ENCODE results near the gene BEST4. TPM values are rescaled to one million over a fixed set of nuclear protein-coding genes. Genes with fewer than 3 reads are reported as not detected.
"Not testable (repeated sequence)": the region's sequence is repeated elsewhere in the genome, so short reads cannot be mapped to it uniquely, and the experiment has no call there.

Gene BEST4
- total RNA-seq, 5 donors from 2014 or later (not counting 1 experiment from before 2014, with no cell fraction given), result 0.75 to 2.4 (median 1.6) TPM

DNA sequence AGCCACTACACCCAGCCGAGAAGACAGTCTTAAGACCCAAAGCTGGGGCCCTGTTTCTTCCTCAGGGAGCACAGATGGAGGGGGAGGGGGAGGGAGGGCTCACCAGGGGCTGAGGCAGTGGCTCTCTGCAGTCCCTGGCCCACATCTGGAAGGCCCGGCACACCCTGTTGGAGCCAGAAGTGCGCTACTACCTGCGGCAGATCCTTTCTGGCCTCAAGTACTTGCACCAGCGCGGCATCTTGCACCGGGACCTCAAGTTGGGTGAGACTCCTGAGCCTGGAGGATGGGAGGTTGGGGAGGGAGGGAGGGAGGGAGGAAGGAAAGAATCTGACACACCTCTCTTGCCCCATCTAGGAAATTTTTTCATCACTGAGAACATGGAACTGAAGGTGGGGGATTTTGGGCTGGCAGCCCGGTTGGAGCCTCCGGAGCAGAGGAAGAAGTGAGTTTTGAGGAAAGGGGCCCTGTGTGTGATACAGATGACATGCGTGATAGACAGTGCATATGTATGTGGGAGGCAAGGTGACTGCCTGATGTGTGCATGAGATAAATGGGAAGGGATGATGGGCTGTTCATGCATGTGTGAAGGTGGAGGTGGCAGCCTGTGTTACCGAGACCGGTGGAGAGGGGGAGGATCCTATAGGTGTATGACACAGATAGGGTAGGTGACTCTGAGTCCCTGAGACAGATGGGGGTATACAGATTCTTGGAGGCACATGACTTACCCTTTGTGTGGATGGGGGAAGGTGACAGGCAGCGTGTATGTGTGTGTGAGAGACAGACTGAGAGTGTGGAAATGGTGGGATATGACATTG lies 13.7 kb upstream of the BEST4 start:
- Histone ChIP-seq H3K27me3 (replicated peaks in 1 of 2; ENCODE audit: control insufficient read depth in 2 of 2, extremely low read depth in 1 of 2, insufficient read depth in 2 of 2, low read length in 1 of 2) (no peaks in the 10 kb centered on the region), H3K4me1 (ENCODE audit: control insufficient read depth in 1 of 2, extremely low read depth in 1 of 2, insufficient read depth in 2 of 2, low read length in 2 of 2) (peaks cover 19 to 56% of the 10 kb centered on the region in 2 experiments), H3K36me3 (ENCODE audit: control insufficient read depth in 2 of 2, extremely low read depth in 1 of 2, insufficient read depth in 1 of 2, low read length in 1 of 2) (peaks cover 16 to 44% of the 10 kb centered on the region in 2 donors), H3K9me3 (no peaks in the 10 kb centered on the region), H3K27ac (ENCODE audit: low read length) (peak overlapping the region; percentile 63), H3K4me3 (ENCODE audit: control insufficient read depth in 1 of 2, extremely low read depth in 1 of 2, low read length in 1 of 2) (peak overlapping the region; percentile 81 to 97)
- H3K9me3 Mint-ChIP-seq, result no peaks in the 10 kb centered on the region
- ChIA-PET POLR2A (interaction anchor here (0.7 to 3.5 kb wide), 6 partner anchors 7 to 502 kb away, joined by 3 to 40 read pairs (median 13); partner anchors contain the start of gene BTBD19 (in 1 of the 2)), CTCF (interaction anchor here in 1 of 2 donors (0.6 to 1.8 kb wide), 2 partner anchors 8 to 502 kb away, joined by 5 to 17 read pairs; partner anchors contain the start of gene BTBD19)
- 15% methylated on average over 12 of the region's 13 CpGs for WGBS (ENCODE audit: insufficient coverage)
- DNase-seq (peak in 5 of 35 experiments; percentile 23 to 56 (median 37)), ATAC-seq (replicated peaks in 1 of 4) (no peak)
- no peaks in the 10 kb centered on the region for H3K27me3 Mint-ChIP-seq
- H3K4me3 Mint-ChIP-seq, result peak overlapping the region; percentile 83 to 98 (median 92)
- H3K4me1 Mint-ChIP-seq, result peaks cover 44 to 63% (median 53%) of the 10 kb centered on the region in 3 donors
- H3K36me3 Mint-ChIP-seq, result peaks cover 36% of the 10 kb centered on the region
- peak overlapping the region; percentile 93 to 97 for H3K27ac Mint-ChIP-seq

DNA sequence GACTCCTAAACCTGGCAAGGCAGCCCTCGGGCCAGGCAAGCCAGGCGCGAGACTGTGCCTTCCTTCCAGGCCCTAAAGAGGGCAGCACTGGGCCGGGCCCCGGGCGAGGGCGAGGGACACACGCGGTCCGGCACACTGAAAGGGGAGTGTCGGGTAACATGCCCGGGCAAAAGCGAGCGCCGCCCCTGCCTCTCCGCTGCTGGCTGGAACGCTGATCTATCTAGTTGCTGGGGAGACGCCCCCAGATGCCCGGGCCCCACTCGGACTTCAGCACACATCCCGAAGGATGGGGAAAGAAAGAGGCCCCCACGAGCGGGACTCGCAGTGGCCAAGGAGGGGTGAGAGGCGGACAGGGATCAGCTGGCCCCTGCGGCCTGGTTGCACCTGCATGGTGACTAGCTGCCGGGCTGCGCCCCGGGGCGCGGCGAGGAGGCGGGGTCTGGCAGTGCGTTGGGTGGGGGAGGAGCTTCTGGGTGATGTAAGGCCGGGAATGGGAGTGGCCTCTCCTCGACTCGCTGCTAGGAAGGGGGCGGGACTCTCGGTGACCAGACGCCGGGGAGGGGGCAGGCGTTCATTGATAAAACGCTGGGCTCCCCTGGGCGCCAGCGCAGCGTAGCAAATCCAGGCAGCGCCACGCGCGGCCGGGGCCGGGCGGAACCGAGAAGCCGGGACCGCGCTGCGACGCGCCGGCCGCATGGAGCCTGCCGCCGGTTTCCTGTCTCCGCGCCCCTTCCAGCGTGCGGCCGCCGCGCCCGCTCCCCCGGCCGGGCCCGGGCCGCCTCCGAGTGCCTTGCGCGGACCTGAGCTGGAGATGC lies 12.0 kb upstream of the BEST4 start, which contains the start of gene PLK3:
Gene PLK3, plus strand, starts transcription at position 608 of the 815 bp plus-strand sequence. Its CDS starts 87 bp downstream, at position 695.
- peak; percentile 97 to 99 (median 98) for DNase-seq
- CTCF ChIA-PET, result interaction anchor here in 1 of 2 donors (0.6 to 1.8 kb wide), 18 partner anchors 8 to 1228 kb away, joined by 3 to 25 read pairs (median 4); partner anchors contain the start of genes BEST4, BTBD19, EIF2B3 and RNU5D-1
- peak within 1 kb of the TSS; percentile 81 to 97 for H3K4me3 ChIP-seq (ENCODE audit: control insufficient read depth in 1 of 2, extremely low read depth in 1 of 2, low read length in 1 of 2)
- peaks cover 15 to 44% of the 10 kb centered on the region in 2 experiments for H3K4me1 ChIP-seq (ENCODE audit: control insufficient read depth in 1 of 2, extremely low read depth in 1 of 2, insufficient read depth in 2 of 2, low read length in 2 of 2)
- no peaks in the 10 kb centered on the region for H3K27me3 ChIP-seq (replicated peaks in 1 of 2; ENCODE audit: control insufficient read depth in 2 of 2, extremely low read depth in 1 of 2, insufficient read depth in 2 of 2, low read length in 1 of 2)
- Mint-ChIP-seq H3K27ac (peak within 1 kb of the TSS; percentile 99 to 100), H3K4me1 (peaks cover 36 to 54% (median 42%) of the 10 kb centered on the region in 3 donors), H3K9me3 (no peaks in the 10 kb centered on the region), H3K27me3 (no peaks in the 10 kb centered on the region), H3K36me3 (peaks cover 30% of the 10 kb centered on the region), H3K4me3 (peak within 1 kb of the TSS; percentile 83 to 98 (median 92))
- peak within 1 kb of the TSS; percentile 87 for H3K27ac ChIP-seq (ENCODE audit: low read length)
- 0% methylated on average over 71 of the region's 79 CpGs for WGBS (ENCODE audit: insufficient coverage)
- ATAC-seq (replicated peaks in 1 of 4), result peak; percentile 81 to 88 (median 86)
- no peaks in the 10 kb centered on the region for H3K9me3 ChIP-seq
- POLR2A ChIA-PET, result interaction anchor here (0.6 to 3.5 kb wide), 28 partner anchors 9 to 722 kb away, joined by 3 to 48 read pairs (median 5); partner anchors contain the start of genes BTBD19 (in 2 of the 2), EIF2B3 (in 1 of the 2), MMACHC (in 1 of the 2) and MUTYH (in 1 of the 2)
- H3K36me3 ChIP-seq (ENCODE audit: control insufficient read depth in 2 of 2, extremely low read depth in 1 of 2, insufficient read depth in 1 of 2, low read length in 1 of 2), result peaks cover 9 to 30% of the 10 kb centered on the region in 2 donors

DNA sequence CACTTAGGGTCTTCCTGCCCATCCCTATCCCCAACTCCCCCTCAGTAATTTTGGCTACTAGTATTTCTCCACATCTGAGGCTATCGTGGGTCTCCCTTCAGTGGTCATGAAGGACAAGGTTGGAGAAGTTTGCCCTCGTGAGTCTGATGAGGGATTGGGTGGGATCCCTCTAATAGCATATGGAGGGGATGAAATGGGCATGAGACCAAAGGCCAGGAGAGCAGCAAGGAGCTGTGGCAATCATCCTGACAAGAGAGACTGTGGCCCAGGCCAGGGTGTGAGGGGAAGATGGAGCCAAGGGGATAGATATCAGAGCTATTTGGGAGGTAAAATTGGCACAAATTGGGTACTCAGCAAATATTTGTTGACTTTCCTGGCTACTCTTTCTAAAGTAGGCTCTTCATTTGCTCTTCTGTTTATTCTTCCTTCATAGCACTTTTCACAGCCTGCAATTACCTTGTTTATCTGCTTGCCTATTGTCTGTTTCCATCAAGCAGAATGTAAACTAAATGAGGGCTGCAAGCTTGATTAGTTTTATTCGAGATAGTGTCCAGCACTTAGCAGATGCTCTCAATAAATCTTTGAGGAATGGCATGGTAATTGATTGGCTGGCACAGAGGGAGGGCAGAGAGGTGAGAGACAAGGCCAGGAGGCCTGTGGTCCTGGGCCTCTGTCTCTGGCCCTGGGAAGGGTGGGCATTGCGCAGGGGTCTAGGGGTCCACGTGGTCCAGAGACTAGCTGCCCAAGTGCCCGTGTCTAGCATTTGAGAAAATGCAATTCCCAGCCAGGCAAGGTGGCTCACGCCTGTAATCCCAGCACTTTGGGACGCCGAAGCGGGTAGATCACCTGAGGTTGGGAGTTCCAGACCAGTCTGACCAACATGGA lies 10.8 kb upstream of the BEST4 start:
- CTCF ChIA-PET, result no interaction called here
- POLR2A ChIA-PET, result interaction anchor here in 1 of 2 donors (0.9 to 2.7 kb wide), 2 partner anchors 10 to 20 kb away, joined by 3 to 22 read pairs; partner anchors contain the start of gene BTBD19
- Mint-ChIP-seq H3K36me3 (peaks cover 20% of the 10 kb centered on the region), H3K4me1 (peaks cover 27 to 43% (median 32%) of the 10 kb centered on the region in 3 donors), H3K9me3 (no peaks in the 10 kb centered on the region), H3K27ac (peak overlapping the region; percentile 54 to 99), H3K4me3 (peak overlapping the region in 1 of 3 donors; percentile 83), H3K27me3 (no peaks in the 10 kb centered on the region)
- Histone ChIP-seq H3K4me3 (ENCODE audit: control insufficient read depth in 1 of 2, extremely low read depth in 1 of 2, low read length in 1 of 2) (no peak overlapping the region), H3K9me3 (no peaks in the 10 kb centered on the region), H3K36me3 (ENCODE audit: control insufficient read depth in 2 of 2, extremely low read depth in 1 of 2, insufficient read depth in 1 of 2, low read length in 1 of 2) (peaks cover under 1 to 18% of the 10 kb centered on the region in 2 donors), H3K4me1 (ENCODE audit: control insufficient read depth in 1 of 2, extremely low read depth in 1 of 2, insufficient read depth in 2 of 2, low read length in 2 of 2) (peaks cover 10 to 34% of the 10 kb centered on the region in 2 experiments), H3K27me3 (replicated peaks in 1 of 2; ENCODE audit: control insufficient read depth in 2 of 2, extremely low read depth in 1 of 2, insufficient read depth in 2 of 2, low read length in 1 of 2) (no peaks in the 10 kb centered on the region), H3K27ac (ENCODE audit: low read length) (peak overlapping the region; percentile 44)
- no peak for ATAC-seq (replicated peaks in 1 of 4)
- WGBS (ENCODE audit: insufficient coverage), result 98% methylated on average over 8 of the region's 10 CpGs
- DNase-seq, result no peak

DNA sequence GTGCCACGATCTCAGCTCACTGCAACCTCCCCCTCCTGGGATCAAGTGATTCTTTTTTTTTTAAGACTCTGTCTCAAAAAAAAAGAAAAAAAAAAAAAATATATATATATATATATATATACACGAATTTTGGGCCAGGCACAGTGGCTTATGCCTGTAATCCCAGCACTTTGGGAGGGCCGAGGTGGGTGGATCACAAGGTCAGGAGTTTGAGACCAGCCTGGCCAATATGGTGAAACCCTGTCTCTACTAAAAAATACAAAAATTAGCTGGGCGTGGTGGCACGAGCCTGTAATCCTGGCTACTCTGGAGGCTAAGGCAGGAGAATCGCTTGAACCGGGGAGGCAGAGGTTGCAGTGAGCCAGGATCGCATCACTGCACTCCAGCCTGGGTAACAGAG lies 9.9 kb upstream of the BEST4 start:
- H3K4me1 Mint-ChIP-seq, result peaks cover 18 to 35% (median 23%) of the 10 kb centered on the region in 3 donors
- H3K27me3 ChIP-seq (replicated peaks in 1 of 2; ENCODE audit: control insufficient read depth in 2 of 2, extremely low read depth in 1 of 2, insufficient read depth in 2 of 2, low read length in 1 of 2); CTCF ChIA-PET; H3K9me3 Mint-ChIP-seq; H3K4me3 Mint-ChIP-seq; H3K4me3 ChIP-seq (ENCODE audit: control insufficient read depth in 1 of 2, extremely low read depth in 1 of 2, low read length in 1 of 2); H3K27ac ChIP-seq (ENCODE audit: low read length); ATAC-seq (replicated peaks in 1 of 4); H3K27me3 Mint-ChIP-seq; H3K9me3 ChIP-seq; DNase-seq: not testable (repeated sequence)
- peaks cover 14% of the 10 kb centered on the region for H3K36me3 Mint-ChIP-seq
- POLR2A ChIA-PET, result interaction anchor here in 1 of 2 donors (0.7 kb wide), 1 partner anchor 554 kb away, joined by 6 read pairs; no protein-coding TSS in a partner anchor
- H3K4me1 ChIP-seq (ENCODE audit: control insufficient read depth in 1 of 2, extremely low read depth in 1 of 2, insufficient read depth in 2 of 2, low read length in 2 of 2), result peaks cover 10 to 26% of the 10 kb centered on the region in 2 experiments
- H3K36me3 ChIP-seq (ENCODE audit: control insufficient read depth in 2 of 2, extremely low read depth in 1 of 2, insufficient read depth in 1 of 2, low read length in 1 of 2), result peaks cover 0 to 10% of the 10 kb centered on the region in 2 donors
- 97% methylated on average over 7 of the region's 8 CpGs for WGBS (ENCODE audit: insufficient coverage)
- H3K27ac Mint-ChIP-seq, result peak overlapping the region; percentile 54 to 81

DNA sequence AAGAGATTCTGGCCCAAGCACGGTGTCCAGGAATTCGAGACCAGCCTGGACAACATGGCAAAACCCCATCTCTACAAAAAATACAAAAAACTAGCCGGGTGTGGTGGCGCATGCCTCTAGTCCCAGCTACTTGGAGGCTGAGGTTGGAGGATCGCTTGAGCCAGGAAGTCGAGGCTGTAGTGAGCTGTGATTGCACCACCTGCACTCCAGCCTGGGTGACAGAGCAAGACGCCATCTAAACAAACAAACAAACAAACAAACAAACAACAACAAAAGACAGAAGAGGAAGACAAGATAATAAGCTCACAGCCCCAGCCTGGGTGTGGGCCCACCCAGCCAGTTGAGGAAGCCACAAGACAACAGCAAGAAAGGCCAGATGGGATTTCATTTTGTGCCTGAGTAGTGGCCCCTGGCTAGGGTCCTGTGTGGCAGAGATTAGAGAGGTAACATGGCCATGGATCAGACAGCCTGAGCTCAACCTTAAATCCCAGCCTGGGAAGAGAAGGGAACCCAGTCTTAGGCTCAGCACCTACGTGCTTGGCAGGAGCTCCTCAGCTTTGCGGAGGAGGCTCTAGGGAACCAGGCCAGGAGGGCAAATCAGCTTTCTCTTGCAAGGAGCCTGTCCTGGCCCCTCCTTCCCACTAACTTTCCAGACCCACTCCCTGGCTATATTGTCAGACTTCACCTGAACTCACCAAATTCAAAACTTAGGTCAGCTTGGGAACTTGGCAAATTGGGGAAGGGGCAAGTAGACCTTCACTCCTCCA lies 4.9 kb upstream of the BEST4 start:
- Histone ChIP-seq H3K4me3 (ENCODE audit: control insufficient read depth in 1 of 2, extremely low read depth in 1 of 2, low read length in 1 of 2) (no peak overlapping the region), H3K9me3 (no peaks in the 10 kb centered on the region), H3K27ac (ENCODE audit: low read length) (no peak overlapping the region), H3K4me1 (ENCODE audit: control insufficient read depth in 1 of 2, extremely low read depth in 1 of 2, insufficient read depth in 2 of 2, low read length in 2 of 2) (no peaks in the 10 kb centered on the region), H3K27me3 (replicated peaks in 1 of 2; ENCODE audit: control insufficient read depth in 2 of 2, extremely low read depth in 1 of 2, insufficient read depth in 2 of 2, low read length in 1 of 2) (no peaks in the 10 kb centered on the region), H3K36me3 (ENCODE audit: control insufficient read depth in 2 of 2, extremely low read depth in 1 of 2, insufficient read depth in 1 of 2, low read length in 1 of 2) (no peaks in the 10 kb centered on the region)
- WGBS (ENCODE audit: insufficient coverage), result 79% methylated on average over 2 of the region's 9 CpGs
- Mint-ChIP-seq H3K36me3 (no peaks in the 10 kb centered on the region), H3K9me3 (no peaks in the 10 kb centered on the region), H3K27me3 (no peaks in the 10 kb centered on the region), H3K4me3 (no peak overlapping the region), H3K27ac (no peak overlapping the region), H3K4me1 (no peaks in the 10 kb centered on the region)
- no peak for DNase-seq
- ChIA-PET POLR2A (no interaction called here), CTCF (interaction anchor here (0.6 to 1.2 kb wide), 5 partner anchors 17 to 511 kb away, joined by 3 to 5 read pairs (median 4); partner anchors contain the start of gene RPS8 (in 1 of the 2))
- ATAC-seq (replicated peaks in 1 of 4), result no peak

All from T-cell (primary cell).